Measurements from ENCODE around the gene RCOR3.

GRCh38 chr1:211324992-211325775, 66.0 kb downstream of the RCOR3 start:
- no peak for TF ChIP-seq CTCF (IDR thresholded peaks at IDR 0.05; ENCODE audit: low read length)
- no peak for TF ChIP-seq EZH2 (optimal IDR thresholded peaks at IDR 0.05; ENCODE audit: low read depth, low read length)
- no peak for TF ChIP-seq EZH2phosphoT487 (IDR thresholded peaks at IDR 0.05; ENCODE audit: low read length)

Measured in MM.1S (cell line).